Esophagus squamous epithelium (tissue), 4 donors: ENCODE data around the gene NDUFV3.
"Not testable (repeated sequence)": the region's sequence is repeated elsewhere in the genome, so short reads cannot be mapped to it uniquely, and the experiment has no call there.

Experiments
- POLR2A ChIP-seq, 4 donors: fragments of 450-650 bp; IDR thresholded peaks; one replicate each; pipeline ENCODE4 v1.6.1; 2017; ENCODE audit warnings: antibody characterized with exemption in 4 of 4, mild to moderate bottlenecking in 4 of 4, moderate library complexity in 3 of 4
- TF ChIP-seq, protein P1 (sequence below), 6 experiments: fragments of 450-650 bp in 4 of 6; fragments of 200-600 bp in 2 of 6; sonication (generic) in 2 of 6; IDR thresholded peaks; one replicate each; pipeline ENCODE4 v1.5.1; 2016 to 2019; ENCODE audit warnings: antibody characterized with exemption in 6 of 6, mild to moderate bottlenecking in 4 of 6, moderate library complexity in 4 of 6

DNA sequence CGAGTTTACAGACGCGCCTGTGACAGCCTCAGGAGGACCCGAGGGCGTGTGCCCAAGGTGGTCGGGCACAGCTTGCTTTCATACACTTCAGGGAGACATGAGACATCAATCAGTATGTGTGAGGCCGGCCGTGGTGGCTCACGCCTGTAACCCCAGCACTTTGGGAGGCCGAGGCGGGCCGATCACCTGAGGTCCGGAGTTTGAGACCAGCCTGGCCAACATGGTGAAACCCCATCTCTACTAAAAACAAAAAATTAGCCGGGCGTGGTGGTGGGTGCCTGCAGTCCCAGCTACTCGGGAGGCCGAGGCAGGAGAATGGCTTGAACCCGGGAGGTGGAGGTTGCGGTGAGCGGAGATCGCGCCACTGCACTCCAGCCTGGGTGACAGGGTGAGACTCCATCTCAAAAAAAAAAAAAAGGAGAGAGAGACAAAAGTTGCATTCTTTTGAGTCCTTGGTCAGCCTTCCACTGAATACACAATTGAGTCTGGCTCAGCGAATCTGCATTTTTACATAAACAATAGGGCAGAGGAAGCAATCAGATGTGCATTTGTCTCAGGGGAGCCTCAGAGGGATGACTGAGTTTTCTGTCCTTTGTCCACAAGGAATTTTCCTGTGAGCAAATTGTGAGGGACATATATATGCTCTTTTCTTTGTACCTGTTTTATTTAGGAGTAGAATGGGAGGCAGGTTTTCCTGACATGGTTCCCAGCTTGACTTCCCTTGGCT is 34.5 kb downstream of the NDUFV3 start:
- TF ChIP-seq, protein P1, sequence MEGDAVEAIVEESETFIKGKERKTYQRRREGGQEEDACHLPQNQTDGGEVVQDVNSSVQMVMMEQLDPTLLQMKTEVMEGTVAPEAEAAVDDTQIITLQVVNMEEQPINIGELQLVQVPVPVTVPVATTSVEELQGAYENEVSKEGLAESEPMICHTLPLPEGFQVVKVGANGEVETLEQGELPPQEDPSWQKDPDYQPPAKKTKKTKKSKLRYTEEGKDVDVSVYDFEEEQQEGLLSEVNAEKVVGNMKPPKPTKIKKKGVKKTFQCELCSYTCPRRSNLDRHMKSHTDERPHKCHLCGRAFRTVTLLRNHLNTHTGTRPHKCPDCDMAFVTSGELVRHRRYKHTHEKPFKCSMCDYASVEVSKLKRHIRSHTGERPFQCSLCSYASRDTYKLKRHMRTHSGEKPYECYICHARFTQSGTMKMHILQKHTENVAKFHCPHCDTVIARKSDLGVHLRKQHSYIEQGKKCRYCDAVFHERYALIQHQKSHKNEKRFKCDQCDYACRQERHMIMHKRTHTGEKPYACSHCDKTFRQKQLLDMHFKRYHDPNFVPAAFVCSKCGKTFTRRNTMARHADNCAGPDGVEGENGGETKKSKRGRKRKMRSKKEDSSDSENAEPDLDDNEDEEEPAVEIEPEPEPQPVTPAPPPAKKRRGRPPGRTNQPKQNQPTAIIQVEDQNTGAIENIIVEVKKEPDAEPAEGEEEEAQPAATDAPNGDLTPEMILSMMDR (IDR thresholded peaks at IDR 0.05) = not testable (repeated sequence)
- not testable (repeated sequence) for TF ChIP-seq POLR2A (IDR thresholded peaks at IDR 0.05)
